Dedifferentiated amniotic fluid mesenchymal stem cell (primary cell): ENCODE results near the gene DACT3.

Source experiments
- DNase-seq: peaks from one replicate; pipeline ENCODE4 v3.0.0-alpha.2; 2016; ENCODE audit errors: extremely low spot score

DACT3 gene

DNA sequence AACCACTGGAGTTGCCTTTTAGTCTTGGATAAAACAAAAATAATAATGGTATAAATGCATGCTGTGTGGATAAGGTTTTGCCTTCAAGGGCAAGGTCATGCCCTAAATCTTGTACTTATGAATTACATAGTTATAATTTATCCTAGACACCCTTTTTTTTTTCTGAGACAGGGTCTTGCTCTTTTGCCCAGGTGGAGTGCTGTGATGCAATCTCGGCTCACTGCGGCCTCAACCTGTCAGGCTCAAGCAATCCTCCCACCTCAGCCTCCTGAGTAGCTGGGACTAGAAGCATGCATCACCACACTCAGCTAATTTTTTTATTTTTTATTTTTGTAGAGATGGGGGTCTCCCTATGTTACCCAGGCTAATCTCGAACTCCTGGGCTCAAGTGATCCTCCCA, 7.7 kb upstream of the DACT3 start:
- no peak for DNase-seq

DNA sequence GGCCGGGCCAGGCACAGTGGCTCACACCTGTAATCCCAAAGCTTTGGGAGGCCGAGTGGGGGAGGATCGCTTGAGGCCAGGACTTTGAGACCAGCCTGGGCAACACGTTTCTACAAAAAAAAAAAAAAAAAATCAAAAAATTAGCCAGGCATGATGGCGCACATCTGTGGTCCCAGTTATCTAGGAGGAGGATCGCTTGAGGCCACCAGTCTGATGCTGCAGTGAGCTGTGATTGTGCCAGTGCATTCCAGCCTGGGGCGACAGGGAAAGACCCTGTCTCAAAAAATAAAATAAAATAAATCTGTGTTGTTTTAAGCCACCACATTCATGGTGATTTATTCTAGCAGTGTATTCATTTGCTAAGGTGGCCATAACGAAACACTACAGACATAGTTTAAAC, 4.1 kb upstream of the DACT3 start:
- DNase-seq = no peak

DNA sequence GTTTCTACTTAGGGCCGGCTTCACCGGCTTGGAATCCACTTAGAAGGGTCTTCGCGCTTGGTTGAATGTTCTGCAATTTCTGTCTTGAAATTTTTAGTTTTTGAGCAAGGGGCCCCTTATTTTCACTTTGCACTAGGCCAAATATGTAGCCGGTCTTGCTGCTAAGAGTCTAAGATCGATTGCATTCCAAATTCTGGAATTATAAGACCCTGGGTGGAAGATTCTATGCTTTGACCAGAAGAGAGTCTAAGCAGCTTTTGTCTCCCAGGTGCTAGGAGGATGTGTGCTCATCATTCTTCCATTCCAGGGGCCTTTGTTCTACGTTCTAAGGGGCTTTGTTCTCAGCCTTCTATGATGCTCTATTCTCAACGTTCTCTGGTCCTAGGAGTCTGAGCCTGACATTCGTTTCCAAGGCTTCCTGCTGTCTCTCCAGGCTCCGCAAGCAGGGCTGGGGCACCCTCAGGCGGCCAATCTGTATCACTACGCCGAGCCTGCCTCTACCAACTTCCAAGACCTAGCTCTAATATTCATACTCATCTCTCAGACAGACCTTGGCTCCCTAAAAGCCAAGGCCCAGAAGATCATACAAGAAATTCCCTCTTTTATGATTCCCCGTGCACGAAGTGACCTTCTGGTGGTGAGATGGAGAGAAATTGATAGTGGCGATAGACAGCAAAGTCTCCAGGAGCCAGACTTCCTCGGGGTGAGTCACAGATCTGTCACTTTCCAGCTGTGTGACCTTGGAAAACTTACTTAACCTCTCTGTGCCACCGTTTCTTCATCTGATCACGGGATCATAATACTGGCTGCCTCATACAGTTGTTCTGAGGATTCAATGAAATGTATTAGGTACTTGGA, 982 bp upstream of the DACT3 start:
- peak; percentile 91 for DNase-seq

- no peak for DNase-seq
These were observed 397 bp downstream of the DACT3 start for GRCh38 chr19:46660551-46661019.

- DNase-seq = no peak
These were observed 919 bp downstream of the DACT3 start for GRCh38 chr19:46660008-46660517.

GRCh38 chr19:46659151-46660007, 1.6 kb downstream of the DACT3 start:
- DNase-seq = no peak

GRCh38 chr19:46656541-46656940, 4.4 kb downstream of the DACT3 start:
- DNase-seq = no peak

DNA sequence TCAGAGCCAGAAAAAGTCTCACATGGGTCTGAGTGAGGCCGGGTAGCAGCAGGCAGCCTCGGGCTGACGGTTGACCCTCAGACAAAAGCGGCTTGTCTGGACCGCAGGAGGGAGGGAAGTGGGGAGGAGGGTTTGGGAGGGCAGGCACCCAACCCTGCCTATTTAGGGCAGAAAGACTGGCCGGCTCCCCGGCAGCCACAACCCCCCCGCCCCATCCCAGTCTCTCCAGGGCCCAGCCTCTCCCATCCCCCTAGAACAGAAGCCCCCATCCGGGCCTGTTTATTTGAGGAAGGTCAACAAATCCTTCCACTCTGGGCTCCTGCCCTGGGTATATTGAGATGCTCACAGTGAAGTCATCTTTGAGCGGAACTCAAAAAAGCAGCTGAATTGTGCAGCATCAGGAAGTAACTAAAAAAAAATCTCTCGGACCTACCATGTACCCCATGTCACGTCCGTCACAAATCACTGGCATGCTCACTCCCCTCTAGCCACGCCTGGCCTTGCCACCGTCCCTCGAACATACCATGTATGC, 6.3 kb downstream of the DACT3 start:
- no peak for DNase-seq

DNA sequence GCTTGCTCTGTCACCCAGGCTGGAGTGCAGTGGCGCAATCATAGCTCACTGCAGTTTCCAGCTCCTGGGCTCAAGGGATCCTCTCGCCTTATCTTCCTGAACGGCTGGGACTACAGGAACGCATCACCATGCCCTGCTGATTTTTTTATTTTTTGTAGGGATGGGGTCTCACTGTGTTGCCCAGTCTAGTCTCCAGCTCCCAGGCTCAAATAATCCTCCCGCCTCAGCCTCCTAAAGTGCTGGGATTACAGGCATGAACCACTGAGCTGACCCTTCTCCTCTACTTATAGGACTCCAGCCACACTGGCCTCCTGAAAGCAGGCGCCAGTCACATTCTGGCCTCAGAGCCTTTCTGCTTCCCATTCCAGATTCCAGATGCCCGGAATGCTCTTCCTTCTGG, 10.5 kb downstream of the DACT3 start:
- DNase-seq = no peak

- DNase-seq = no peak
These were observed 11.7 kb downstream of the DACT3 start for GRCh38 chr19:46648961-46649960.

- DNase-seq = no peak
These were observed 12.7 kb downstream of the DACT3 start for GRCh38 chr19:46648060-46648960.

DNA sequence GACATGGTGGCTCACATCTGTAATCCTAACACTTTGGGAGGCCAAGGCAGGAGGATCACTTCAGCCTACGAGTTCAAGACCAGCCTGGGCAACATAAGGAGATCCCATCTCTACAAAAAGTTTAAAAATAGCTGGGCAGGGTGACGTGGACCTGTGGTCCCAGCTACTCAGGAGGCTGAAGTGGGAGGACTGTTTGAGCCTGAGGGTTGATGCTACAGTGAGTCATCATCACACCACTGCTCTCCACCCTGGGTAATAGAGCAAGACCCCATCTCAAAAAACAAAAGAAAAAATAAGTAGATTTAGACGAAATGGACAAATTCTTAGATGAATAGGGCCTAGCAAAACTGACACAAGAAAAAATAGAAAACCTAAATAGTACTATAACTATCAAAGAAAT, 14.6 kb downstream of the DACT3 start:
- DNase-seq = no peak

- DNase-seq = no peak
These were observed 16.3 kb downstream of the DACT3 start for GRCh38 chr19:46644720-46645119.

- no peak for DNase-seq
These were observed 20.3 kb downstream of the DACT3 start for GRCh38 chr19:46640656-46641055.

- DNase-seq = peak; percentile 20
These were observed 21.4 kb downstream of the DACT3 start for GRCh38 chr19:46639358-46640182.

- no peak for DNase-seq
These were observed 23.8 kb downstream of the DACT3 start for GRCh38 chr19:46637224-46637623.

GRCh38 chr19:46635920-46636761, 24.8 kb downstream of the DACT3 start, which contains the start of gene GNG8:
TSS of gene GNG8 (minus strand) at chr19:46636202. CDS start at chr19:46634682, 1,520 bp downstream.
- no peak for DNase-seq

DNA sequence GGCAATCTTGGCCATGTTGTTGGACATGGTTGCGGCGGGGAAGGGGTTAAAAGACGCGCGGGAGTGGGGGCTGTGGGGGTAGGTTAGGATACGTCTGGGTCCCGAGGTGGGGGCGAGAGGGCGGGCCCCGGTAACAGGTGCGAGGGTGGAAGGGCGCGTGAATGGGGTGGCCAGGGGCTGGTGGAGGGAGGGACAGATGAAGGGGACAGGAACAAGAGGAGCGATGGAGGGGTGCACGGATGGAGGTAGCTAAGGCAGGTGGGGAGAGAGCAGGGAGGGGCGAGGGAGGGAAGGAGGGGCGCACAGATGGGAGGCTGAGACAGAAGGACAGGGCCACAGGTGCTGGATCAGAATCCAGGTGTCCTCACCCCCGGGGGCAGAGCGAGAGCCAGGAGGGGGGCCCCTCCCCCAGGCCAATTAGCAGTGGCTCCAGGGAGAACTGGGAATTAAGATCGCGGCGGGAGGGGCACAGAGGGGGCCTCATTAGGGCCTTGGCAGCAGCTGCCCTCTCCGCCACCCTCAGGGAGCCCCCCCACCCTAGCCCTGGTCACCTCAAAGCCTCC, 26.2 kb downstream of the DACT3 start:
- DNase-seq = no peak
